ENCODE data around the gene OR8J1. TPM values are rescaled to one million over a fixed set of nuclear protein-coding genes. Genes with fewer than 3 reads are reported as not detected.

The OR8J1 gene, protein sequence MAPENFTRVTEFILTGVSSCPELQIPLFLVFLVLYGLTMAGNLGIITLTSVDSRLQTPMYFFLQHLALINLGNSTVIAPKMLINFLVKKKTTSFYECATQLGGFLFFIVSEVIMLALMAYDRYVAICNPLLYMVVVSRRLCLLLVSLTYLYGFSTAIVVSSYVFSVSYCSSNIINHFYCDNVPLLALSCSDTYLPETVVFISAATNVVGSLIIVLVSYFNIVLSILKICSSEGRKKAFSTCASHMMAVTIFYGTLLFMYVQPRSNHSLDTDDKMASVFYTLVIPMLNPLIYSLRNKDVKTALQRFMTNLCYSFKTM
- total RNA-seq: not detected in 2 replicates

DNA sequence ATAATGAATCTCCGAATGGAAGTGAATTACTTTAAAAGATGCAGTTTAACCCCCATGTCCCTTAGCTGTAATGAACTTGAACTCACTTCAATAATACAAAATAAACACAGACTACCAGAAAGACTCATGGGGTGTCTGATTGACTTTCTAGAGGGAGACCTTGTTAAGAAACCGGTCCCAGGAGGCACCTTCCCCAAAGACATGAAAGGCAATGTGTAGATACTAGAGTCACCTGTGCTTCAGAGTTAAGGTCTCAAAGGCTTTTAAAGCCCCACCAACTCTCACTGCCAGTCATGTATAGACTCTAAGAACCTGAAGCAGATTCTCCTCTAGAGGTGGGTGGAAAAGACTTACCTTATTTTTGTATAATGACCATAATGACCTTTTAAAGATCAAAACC is at the start of gene OR8J1:
Gene OR8J1 (plus strand): TSS at position 301 of the 400 bp plus-strand sequence. CDS start 5,956 bp downstream, outside the sequence.

DNA sequence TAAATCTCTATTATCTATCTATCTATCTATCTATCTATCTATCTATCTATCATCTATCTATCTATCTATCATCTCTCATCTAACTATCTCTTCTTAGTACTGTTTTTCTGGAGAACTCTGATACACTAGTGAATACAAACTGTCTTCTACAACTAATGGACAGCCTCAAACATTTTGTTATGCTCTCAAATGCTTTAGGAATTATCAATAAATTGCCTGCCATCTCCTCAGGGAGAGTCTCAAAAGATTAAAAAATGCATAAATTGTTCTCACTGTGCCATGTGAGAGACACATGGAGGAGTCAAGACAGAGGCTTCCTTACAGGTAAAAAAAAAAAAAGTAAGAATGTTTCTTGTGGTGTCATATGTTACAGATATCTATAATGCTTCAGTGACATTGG is 39.2 kb upstream of the OR8J1 start, which contains the start of gene OR8K3:
Gene OR8K3 (plus strand): TSS at position 301 of the 400 bp plus-strand sequence. CDS start 3,163 bp downstream, outside the sequence.

GRCh38 chr11:56345739-56346138 is 8.4 kb upstream of the OR8J1 start, which contains the start of gene OR8K1:
OR8K1 (plus strand) TSS chr11:56346039; CDS start chr11:56346039, 0 bp downstream.

DNA sequence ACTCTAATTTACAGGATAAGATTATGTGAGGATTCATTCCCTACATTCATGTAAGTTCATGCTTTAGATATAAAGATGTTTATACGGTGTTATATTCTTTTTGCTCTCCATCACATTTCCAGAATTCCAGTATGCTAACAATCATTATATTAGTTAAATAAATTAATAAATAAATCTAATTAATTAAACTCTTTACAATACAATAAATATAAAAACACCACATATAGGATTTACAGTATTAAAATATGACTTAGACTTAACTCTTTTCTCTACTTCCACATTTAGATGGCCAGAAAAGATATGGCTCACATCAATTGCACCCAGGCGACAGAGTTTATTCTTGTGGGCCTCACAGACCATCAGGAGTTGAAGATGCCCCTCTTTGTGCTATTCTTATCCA is 21.2 kb downstream of the OR8J1 start, which contains the start of gene OR8U1:
Gene OR8U1 (plus strand): TSS at position 301 of the 400 bp plus-strand sequence. CDS start 0 bp downstream, at position 301.

Other genes starting within 250 kb of the OR8J1 start
- not detected in 2 replicates for gene OR8H3, start 231.9 kb upstream of the OR8J1 start, total RNA-seq
- gene OR8J3, start 214.1 kb upstream of the OR8J1 start, total RNA-seq: not detected in 2 replicates
- gene OR8K5, start 194.0 kb upstream of the OR8J1 start, total RNA-seq: not detected in 2 replicates
- gene OR5J2, start 177.7 kb upstream of the OR8J1 start, total RNA-seq: not detected in 2 replicates
- gene OR5T2, start 120.0 kb upstream of the OR8J1 start, total RNA-seq: not detected in 2 replicates
- not detected in 2 replicates for gene OR5T3, start 102.0 kb upstream of the OR8J1 start, total RNA-seq
- gene OR5T1, start 80.1 kb upstream of the OR8J1 start, total RNA-seq: not detected in 2 replicates
- not detected in 2 replicates for gene OR8H1, start 62.0 kb upstream of the OR8J1 start, total RNA-seq
- not detected in 2 replicates for gene OR8K3, start 39.1 kb upstream of the OR8J1 start, total RNA-seq
- gene OR8K1, start 8.3 kb upstream of the OR8J1 start, total RNA-seq: not detected in 2 replicates
- gene OR8U1, start 21.3 kb downstream of the OR8J1 start, total RNA-seq: not detected in 2 replicates
- not detected in 2 replicates for gene OR5AL1, start 58.4 kb downstream of the OR8J1 start, total RNA-seq
- gene OR5M3, start 119.1 kb downstream of the OR8J1 start, total RNA-seq: not detected in 2 replicates
- gene OR5M8, start 137.1 kb downstream of the OR8J1 start, total RNA-seq: not detected in 2 replicates
- not detected in 2 replicates for gene OR5M11, start 189.0 kb downstream of the OR8J1 start, total RNA-seq
- not detected in 2 replicates for gene OR5M10, start 223.4 kb downstream of the OR8J1 start, total RNA-seq